ENCODE data around the gene ADH5.

DNA sequence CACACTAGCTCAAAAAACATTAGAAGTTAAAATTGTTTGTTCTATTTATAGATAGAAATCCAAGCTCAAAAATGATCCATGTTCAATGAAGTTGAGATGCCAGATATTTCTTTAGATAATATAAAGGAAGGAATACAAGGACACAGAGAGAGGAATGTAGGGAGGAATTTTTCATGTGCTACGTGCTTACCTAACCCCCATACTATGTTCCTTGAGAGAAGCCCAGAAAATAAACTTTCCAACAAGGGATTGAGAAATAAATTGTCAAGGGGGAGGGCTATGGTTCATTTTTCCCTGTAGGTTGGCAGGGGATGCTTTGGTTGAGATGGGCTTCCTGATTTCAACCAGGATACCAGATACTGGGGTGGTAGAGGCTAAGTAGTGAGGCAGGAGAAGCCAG is 15.6 kb upstream of the ADH5 start:
- no peak for TF ChIP-seq RELA (IDR thresholded peaks at IDR 0.05; ENCODE audit: borderline replicate concordance, partially characterized antibody)
- no peak for TF ChIP-seq CTCF (IDR thresholded peaks at IDR 0.05 in 2 of 3, conservative IDR thresholded peaks at IDR 0.05 in 1 of 3; ENCODE audit: control insufficient read depth in 2 of 3, extremely low read depth in 1 of 3, insufficient read depth in 1 of 3, low read depth in 3 of 3, low read length in 3 of 3)
- no peak for TF ChIP-seq ZNF24 (IDR thresholded peaks at IDR 0.05)

All from GM12878 (cell line).